HUES6 (cell line): ENCODE data around the gene THEMIS.
"Not testable (repeated sequence)": the region's sequence is repeated elsewhere in the genome, so short reads cannot be mapped to it uniquely, and the experiment has no call there.

Experiments used
- H3K27ac ChIP-seq: 2 replicates; pipeline ENCODE4 v1.7.0; 2013; ENCODE audit warnings: low read depth, mild to moderate bottlenecking, low read length, inconsistent platforms
- H3K27me3 ChIP-seq: 2 replicates; pipeline ENCODE4 v1.6.1; 2013; ENCODE audit warnings: low read length; ENCODE audit not compliant: control insufficient read depth, insufficient read depth
- H3K36me3 ChIP-seq: 2 replicates; pipeline ENCODE4 v1.6.1; 2013; ENCODE audit warnings: low read length; ENCODE audit not compliant: control insufficient read depth, insufficient read depth
- H3K4me1 ChIP-seq: 2 replicates; pipeline ENCODE4 v1.6.1; 2013; ENCODE audit warnings: low read length; ENCODE audit not compliant: control insufficient read depth, insufficient read depth
- H3K4me3 ChIP-seq: 2 replicates; pipeline ENCODE4 v1.5.1; 2013; ENCODE audit warnings: low read depth, low read length
- H3K9ac ChIP-seq: one replicate; pipeline ENCODE4 v1.6.1; 2013; ENCODE audit warnings: mild to moderate bottlenecking, low read length
- H3K9me3 ChIP-seq: 2 replicates; pipeline ENCODE4 v1.6.1; 2013; ENCODE audit warnings: low read depth, low read length; ENCODE audit not compliant: control insufficient read depth, insufficient read depth

Gene THEMIS

GRCh38 chr6:127807806-127808517 lies 92.9 kb downstream of the THEMIS start:
- no peaks in the 10 kb centered on the region for H3K27me3 ChIP-seq
- H3K4me1 ChIP-seq: no peaks in the 10 kb centered on the region
- H3K36me3 ChIP-seq: no peaks in the 10 kb centered on the region
- no peak overlapping the region for H3K9ac ChIP-seq
- H3K4me3 ChIP-seq: no peak overlapping the region
- no peaks in the 10 kb centered on the region for H3K9me3 ChIP-seq
- no peak overlapping the region for H3K27ac ChIP-seq

- Histone ChIP-seq H3K9me3 (no peaks in the 10 kb centered on the region), H3K4me3 (no peak overlapping the region), H3K4me1 (no peaks in the 10 kb centered on the region), H3K9ac (no peak overlapping the region), H3K36me3 (no peaks in the 10 kb centered on the region), H3K27ac (no peak overlapping the region), H3K27me3 (no peaks in the 10 kb centered on the region)
Observed at GRCh38 chr6:127796713-127797112, 104.1 kb downstream of the THEMIS start.

- no peaks in the 10 kb centered on the region for H3K4me1 ChIP-seq
- H3K9me3 ChIP-seq: no peaks in the 10 kb centered on the region
- H3K9ac ChIP-seq: no peak overlapping the region
- no peaks in the 10 kb centered on the region for H3K27me3 ChIP-seq
- H3K36me3 ChIP-seq: no peaks in the 10 kb centered on the region
- no peak overlapping the region for H3K4me3 ChIP-seq
- no peak overlapping the region for H3K27ac ChIP-seq
Observed at GRCh38 chr6:127794405-127794804, 106.5 kb downstream of the THEMIS start.

- no peak overlapping the region for H3K4me3 ChIP-seq
- H3K27ac ChIP-seq: no peak overlapping the region
- no peak overlapping the region for H3K9ac ChIP-seq
- no peaks in the 10 kb centered on the region for H3K9me3 ChIP-seq
- no peaks in the 10 kb centered on the region for H3K4me1 ChIP-seq
- H3K27me3 ChIP-seq: no peaks in the 10 kb centered on the region
- H3K36me3 ChIP-seq: no peaks in the 10 kb centered on the region
Observed at GRCh38 chr6:127793396-127793795, 107.5 kb downstream of the THEMIS start.

GRCh38 chr6:127792616-127793015 lies 108.2 kb downstream of the THEMIS start:
- H3K9ac ChIP-seq: no peak overlapping the region
- no peaks in the 10 kb centered on the region for H3K9me3 ChIP-seq
- H3K36me3 ChIP-seq: no peaks in the 10 kb centered on the region
- no peak overlapping the region for H3K27ac ChIP-seq
- no peaks in the 10 kb centered on the region for H3K4me1 ChIP-seq
- H3K4me3 ChIP-seq: no peak overlapping the region
- no peaks in the 10 kb centered on the region for H3K27me3 ChIP-seq

GRCh38 chr6:127791779-127792528 lies 108.9 kb downstream of the THEMIS start:
- H3K9me3 ChIP-seq: no peaks in the 10 kb centered on the region
- no peaks in the 10 kb centered on the region for H3K36me3 ChIP-seq
- no peaks in the 10 kb centered on the region for H3K4me1 ChIP-seq
- no peaks in the 10 kb centered on the region for H3K27me3 ChIP-seq
- no peak overlapping the region for H3K4me3 ChIP-seq
- H3K27ac ChIP-seq: no peak overlapping the region
- H3K9ac ChIP-seq: no peak overlapping the region

- Histone ChIP-seq H3K27ac (no peak overlapping the region), H3K27me3 (no peaks in the 10 kb centered on the region), H3K9me3 (no peaks in the 10 kb centered on the region), H3K36me3 (no peaks in the 10 kb centered on the region), H3K4me1 (no peaks in the 10 kb centered on the region), H3K9ac (no peak overlapping the region), H3K4me3 (no peak overlapping the region)
Observed at GRCh38 chr6:127790571-127790970, 110.3 kb downstream of the THEMIS start.

- no peaks in the 10 kb centered on the region for H3K9me3 ChIP-seq
- no peaks in the 10 kb centered on the region for H3K36me3 ChIP-seq
- no peak overlapping the region for H3K9ac ChIP-seq
- H3K4me3 ChIP-seq: no peak overlapping the region
- H3K27ac ChIP-seq: no peak overlapping the region
- no peaks in the 10 kb centered on the region for H3K27me3 ChIP-seq
- no peaks in the 10 kb centered on the region for H3K4me1 ChIP-seq
Observed at GRCh38 chr6:127786109-127786508, 114.7 kb downstream of the THEMIS start.

- Histone ChIP-seq H3K36me3 (no peaks in the 10 kb centered on the region), H3K9me3 (no peaks in the 10 kb centered on the region), H3K27me3 (no peaks in the 10 kb centered on the region), H3K4me1 (no peaks in the 10 kb centered on the region), H3K4me3 (no peak overlapping the region), H3K27ac (no peak overlapping the region), H3K9ac (no peak overlapping the region)
Observed at GRCh38 chr6:127784468-127784867, 116.4 kb downstream of the THEMIS start.

- H3K27ac ChIP-seq, H3K4me3 ChIP-seq, H3K27me3 ChIP-seq, H3K4me1 ChIP-seq, H3K9me3 ChIP-seq, H3K9ac ChIP-seq, H3K36me3 ChIP-seq: not testable (repeated sequence)
Observed at GRCh38 chr6:127781636-127782272, 119.1 kb downstream of the THEMIS start.

- H3K4me1 ChIP-seq: no peaks in the 10 kb centered on the region
- H3K9ac ChIP-seq: no peak overlapping the region
- no peaks in the 10 kb centered on the region for H3K9me3 ChIP-seq
- no peak overlapping the region for H3K27ac ChIP-seq
- H3K4me3 ChIP-seq: no peak overlapping the region
- no peaks in the 10 kb centered on the region for H3K36me3 ChIP-seq
- no peaks in the 10 kb centered on the region for H3K27me3 ChIP-seq
Observed at GRCh38 chr6:127776320-127776719, 124.5 kb downstream of the THEMIS start.
